ENCODE data around the gene FCGBP. TPM values are rescaled to one million over a fixed set of nuclear protein-coding genes. Genes with fewer than 3 reads are reported as not detected.
"Not testable (repeated sequence)": the region's sequence is repeated elsewhere in the genome, so short reads cannot be mapped to it uniquely, and the experiment has no call there.

The FCGBP gene
- total RNA-seq, 2 experiments from 2014 or later, result 5.8 to 6.2 TPM

GRCh38 chr19:39968789-39969188 lies 34.4 kb upstream of the FCGBP start:
- Mint-ChIP-seq H3K27ac (peak overlapping the region; percentile 95), H3K4me3 (no peak overlapping the region), H3K9me3 (ENCODE audit: insufficient read depth) (no peaks in the 10 kb centered on the region), H3K36me3 (ENCODE audit: low read depth) (peaks cover 29% of the 10 kb centered on the region), H3K27me3 (ENCODE audit: low read depth) (no peaks in the 10 kb centered on the region), H3K4me1 (ENCODE audit: low read depth) (peaks cover 44% of the 10 kb centered on the region)
- ChIA-PET POLR2A (interaction anchor here (0.9 to 3.7 kb wide), 6 partner anchors 8 to 32 kb away, joined by 3 to 31 read pairs (median 18); partner anchors contain the start of gene FCGBP), CTCF (interaction anchor here (0.8 to 3.9 kb wide), 3 partner anchors 13 to 31 kb away, joined by 3 to 133 read pairs (median 77); no protein-coding TSS in a partner anchor)
- no peak for DNase-seq
- no peak for ATAC-seq

- H3K4me3 Mint-ChIP-seq, result no peak overlapping the region
- DNase-seq (no peak), ATAC-seq (no peak)
- no peaks in the 10 kb centered on the region for H3K27me3 Mint-ChIP-seq (ENCODE audit: low read depth)
- peaks cover 39% of the 10 kb centered on the region for H3K4me1 Mint-ChIP-seq (ENCODE audit: low read depth)
- ChIA-PET POLR2A (no interaction called here), CTCF (no interaction called here)
- peaks cover 19% of the 10 kb centered on the region for H3K36me3 Mint-ChIP-seq (ENCODE audit: low read depth)
- no peaks in the 10 kb centered on the region for H3K9me3 Mint-ChIP-seq (ENCODE audit: insufficient read depth)
- no peak overlapping the region for H3K27ac Mint-ChIP-seq
These were observed 33.1 kb upstream of the FCGBP start for GRCh38 chr19:39967561-39967960.

GRCh38 chr19:39966617-39967016 lies 32.2 kb upstream of the FCGBP start:
- CTCF ChIA-PET, result no interaction called here
- peaks cover 15% of the 10 kb centered on the region for H3K36me3 Mint-ChIP-seq (ENCODE audit: low read depth)
- no peaks in the 10 kb centered on the region for H3K9me3 Mint-ChIP-seq (ENCODE audit: insufficient read depth)
- ATAC-seq (no peak), DNase-seq (no peak)
- no peaks in the 10 kb centered on the region for H3K27me3 Mint-ChIP-seq (ENCODE audit: low read depth)
- no peak overlapping the region for H3K27ac Mint-ChIP-seq
- POLR2A ChIA-PET, result no interaction called here
- H3K4me3 Mint-ChIP-seq, result no peak overlapping the region
- H3K4me1 Mint-ChIP-seq (ENCODE audit: low read depth), result peaks cover 30% of the 10 kb centered on the region

GRCh38 chr19:39963898-39964297 lies 29.5 kb upstream of the FCGBP start:
- ATAC-seq (no peak), DNase-seq (no peak)
- peaks cover 30% of the 10 kb centered on the region for H3K4me1 Mint-ChIP-seq (ENCODE audit: low read depth)
- ChIA-PET CTCF (no interaction called here), POLR2A (no interaction called here)
- H3K36me3 Mint-ChIP-seq (ENCODE audit: low read depth), result peaks cover 7% of the 10 kb centered on the region
- no peak overlapping the region for H3K4me3 Mint-ChIP-seq
- H3K27me3 Mint-ChIP-seq (ENCODE audit: low read depth), result no peaks in the 10 kb centered on the region
- no peaks in the 10 kb centered on the region for H3K9me3 Mint-ChIP-seq (ENCODE audit: insufficient read depth)
- no peak overlapping the region for H3K27ac Mint-ChIP-seq

GRCh38 chr19:39959407-39959806 lies 25.0 kb upstream of the FCGBP start:
- POLR2A ChIA-PET, result interaction anchor here (1.0 kb wide), 1 partner anchor 20 kb away, joined by 3 read pairs; no protein-coding TSS in a partner anchor
- CTCF ChIA-PET, result interaction anchor here (1.1 to 7.0 kb wide), 2 partner anchors 10 to 17 kb away, joined by 3 to 77 read pairs; partner anchors contain the start of gene PSMC4
- peaks cover 40% of the 10 kb centered on the region for H3K4me1 Mint-ChIP-seq (ENCODE audit: low read depth)

GRCh38 chr19:39958942-39959341 lies 24.5 kb upstream of the FCGBP start:
- peak overlapping the region; percentile 63 for H3K27ac Mint-ChIP-seq
- H3K27me3 Mint-ChIP-seq (ENCODE audit: low read depth); H3K9me3 Mint-ChIP-seq (ENCODE audit: insufficient read depth); H3K36me3 Mint-ChIP-seq (ENCODE audit: low read depth): not testable (repeated sequence)
- DNase-seq (peak; percentile 39), ATAC-seq (peak; percentile 63)
- H3K4me3 Mint-ChIP-seq, result peak overlapping the region; percentile 39
- CTCF ChIA-PET, result interaction anchor here (1.1 to 7.0 kb wide), 2 partner anchors 11 to 17 kb away, joined by 3 to 77 read pairs; partner anchors contain the start of gene PSMC4
- H3K4me1 Mint-ChIP-seq (ENCODE audit: low read depth), result peaks cover 42% of the 10 kb centered on the region
- POLR2A ChIA-PET, result interaction anchor here (0.7 to 1.0 kb wide), 2 partner anchors 11 to 19 kb away, joined by 3 read pairs; no protein-coding TSS in a partner anchor

More at GRCh38 chr19:39959407-39959806, 25.0 kb upstream of the FCGBP start:
- H3K9me3 Mint-ChIP-seq (ENCODE audit: insufficient read depth); DNase-seq; H3K27me3 Mint-ChIP-seq (ENCODE audit: low read depth); H3K36me3 Mint-ChIP-seq (ENCODE audit: low read depth); ATAC-seq: not testable (repeated sequence)
- Mint-ChIP-seq H3K4me3 (peak overlapping the region; percentile 39), H3K27ac (peak overlapping the region; percentile 63)

GRCh38 chr19:39957886-39958285 lies 23.5 kb upstream of the FCGBP start:
- DNase-seq; H3K27me3 Mint-ChIP-seq (ENCODE audit: low read depth); H3K27ac Mint-ChIP-seq; H3K9me3 Mint-ChIP-seq (ENCODE audit: insufficient read depth); H3K4me3 Mint-ChIP-seq; H3K36me3 Mint-ChIP-seq (ENCODE audit: low read depth); POLR2A ChIA-PET; ATAC-seq: not testable (repeated sequence)
- H3K4me1 Mint-ChIP-seq (ENCODE audit: low read depth), result peaks cover 52% of the 10 kb centered on the region
- CTCF ChIA-PET, result interaction anchor here (7.0 kb wide), 1 partner anchor 12 kb away, joined by 77 read pairs; the partner anchor contains the start of gene PSMC4

- CTCF ChIA-PET, result interaction anchor here (0.7 to 7.0 kb wide), 6 partner anchors 9 to 43 kb away, joined by 3 to 77 read pairs (median 6); partner anchors contain the start of genes PSMC4 and ZNF546
- peaks cover 16% of the 10 kb centered on the region for H3K36me3 Mint-ChIP-seq (ENCODE audit: low read depth)
- peaks cover 15% of the 10 kb centered on the region for H3K9me3 Mint-ChIP-seq (ENCODE audit: insufficient read depth)
- peaks cover 63% of the 10 kb centered on the region for H3K4me1 Mint-ChIP-seq (ENCODE audit: low read depth)
- ATAC-seq (peak; percentile 35), DNase-seq (no peak)
- POLR2A ChIA-PET, result interaction anchor here (1.1 to 1.9 kb wide), 5 partner anchors 12 to 43 kb away, joined by 3 to 21 read pairs (median 7); partner anchors contain the start of genes PSMC4 and ZNF546
- H3K27me3 Mint-ChIP-seq (ENCODE audit: low read depth), result no peaks in the 10 kb centered on the region
- H3K27ac Mint-ChIP-seq, result peak overlapping the region; percentile 95
- peak overlapping the region; percentile 53 for H3K4me3 Mint-ChIP-seq
These were observed 19.5 kb upstream of the FCGBP start for GRCh38 chr19:39953915-39954314.

- H3K36me3 Mint-ChIP-seq (ENCODE audit: low read depth), result peaks cover 19% of the 10 kb centered on the region
- H3K27me3 Mint-ChIP-seq (ENCODE audit: low read depth), result no peaks in the 10 kb centered on the region
- no peak overlapping the region for H3K4me3 Mint-ChIP-seq
- H3K27ac Mint-ChIP-seq, result peak overlapping the region; percentile 95
- DNase-seq, result no peak
- POLR2A ChIA-PET, result interaction anchor here (0.8 to 2.0 kb wide), 5 partner anchors 10 to 139 kb away, joined by 3 to 12 read pairs (median 4); partner anchors contain the start of genes PSMC4 and ZNF780A
- H3K9me3 Mint-ChIP-seq (ENCODE audit: insufficient read depth), result peaks cover 21% of the 10 kb centered on the region
- ATAC-seq, result no peak
- H3K4me1 Mint-ChIP-seq (ENCODE audit: low read depth), result peaks cover 56% of the 10 kb centered on the region
- CTCF ChIA-PET, result interaction anchor here (1.4 kb wide), 1 partner anchor 19 kb away, joined by 12 read pairs; the partner anchor contains the start of gene PSMC4
These were observed 17.3 kb upstream of the FCGBP start for GRCh38 chr19:39951686-39952085.

GRCh38 chr19:39951065-39951650 lies 16.7 kb upstream of the FCGBP start:
- Mint-ChIP-seq H3K9me3 (ENCODE audit: insufficient read depth) (peaks cover 21% of the 10 kb centered on the region), H3K27me3 (ENCODE audit: low read depth) (no peaks in the 10 kb centered on the region), H3K4me3 (no peak overlapping the region), H3K36me3 (ENCODE audit: low read depth) (peaks cover 19% of the 10 kb centered on the region), H3K27ac (peak overlapping the region; percentile 95), H3K4me1 (ENCODE audit: low read depth) (peaks cover 58% of the 10 kb centered on the region)
- DNase-seq (peak; percentile 12), ATAC-seq (no peak)
- POLR2A ChIA-PET, result interaction anchor here (0.8 to 2.0 kb wide), 5 partner anchors 9 to 139 kb away, joined by 3 to 12 read pairs (median 4); partner anchors contain the start of genes PSMC4 and ZNF780A
- CTCF ChIA-PET, result interaction anchor here (1.4 to 1.9 kb wide), 2 partner anchors 11 to 19 kb away, joined by 4 to 12 read pairs; partner anchors contain the start of gene PSMC4

- H3K4me3 Mint-ChIP-seq, result no peak overlapping the region
These were observed 14.8 kb upstream of the FCGBP start for GRCh38 chr19:39949026-39949747.

More at GRCh38 chr19:39949026-39949747, 14.8 kb upstream of the FCGBP start:
- ChIA-PET CTCF (no interaction called here), POLR2A (no interaction called here)
- Mint-ChIP-seq H3K27me3 (ENCODE audit: low read depth) (no peaks in the 10 kb centered on the region), H3K36me3 (ENCODE audit: low read depth) (peaks cover 21% of the 10 kb centered on the region), H3K27ac (no peak overlapping the region), H3K9me3 (ENCODE audit: insufficient read depth) (peaks cover 21% of the 10 kb centered on the region), H3K4me1 (ENCODE audit: low read depth) (peaks cover 55% of the 10 kb centered on the region)
- ATAC-seq (no peak), DNase-seq (peak; percentile 10)

Measured in activated CD8-positive, alpha-beta T cell treated with anti-CD3 and anti-CD28 coated beads, Interleukin-2, amount 10 ng/mL, durations not matched to agents 7 days and 5 days (primary cell).